Measurements from ENCODE around the gene KAZALD1. TPM values are rescaled to one million over a fixed set of nuclear protein-coding genes. Genes with fewer than 3 reads are reported as not detected.

The KAZALD1 gene
- total and polyA plus RNA-seq, 10 of the 15 experiments (the other 5 are each of a cell fraction or from before 2014, with no cell fraction given) = 0.10 to 4.3 (median 1.9) TPM

DNA sequence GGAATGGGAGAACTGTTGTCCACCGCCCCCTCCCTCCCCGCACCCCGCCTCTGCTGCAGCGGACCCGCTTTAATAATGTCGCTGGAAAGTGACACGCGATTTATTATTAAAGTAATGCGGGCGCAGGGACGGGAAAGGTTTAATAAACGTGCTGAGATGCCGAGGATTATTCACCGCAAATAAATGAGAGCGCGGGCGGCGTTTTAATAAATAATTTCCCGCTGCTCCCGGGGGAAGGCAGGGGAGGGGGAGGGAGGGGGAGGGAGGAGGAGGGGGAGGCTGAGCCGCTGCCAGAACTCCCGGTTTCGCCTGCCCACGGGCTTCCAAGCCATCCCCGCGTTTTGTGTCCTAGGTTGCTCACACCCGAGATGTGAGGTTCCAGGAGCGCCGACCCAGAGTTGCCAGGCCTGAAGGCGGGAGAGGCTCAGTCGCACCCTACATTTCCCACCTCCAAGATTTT, 5.1 kb downstream of the KAZALD1 start (continued):
- no peak for TF ChIP-seq BACH1 (IDR thresholded peaks at IDR 0.05; ENCODE audit: borderline replicate concordance)

- in situ Hi-C loops (cut with MboI) (no loop called here), intact Hi-C loops (cut with micrococcal nuclease; ENCODE audit: unreplicated experiment) (loop anchor here (1.0 to 5.0 kb wide), 3 partner anchors 7 to 35 kb away; partner anchors contain the start of genes PDZD7 and SFXN3)
- no TSS peak for BruUV-seq (replicated peaks)
- ATAC-seq = peak; percentile 74
- Histone ChIP-seq H3K27me3 (replicated peaks in 1 of 2; ENCODE audit: control insufficient read depth in 2 of 2, insufficient read depth in 2 of 2, low read length in 1 of 2) (peaks cover 2 to 3% of the 10 kb centered on the region in 2 experiments; a peak in 1 of 4 replicates), H3K4me3 (peak overlapping the region; percentile 87), H3K4me2 (ENCODE audit: control insufficient read depth, insufficient read depth) (peak overlapping the region; percentile 99), H3K9me3 (replicated peaks; ENCODE audit: control insufficient read depth, insufficient read depth, low read length) (no peaks in the 10 kb centered on the region), H4K20me1 (ENCODE audit: control insufficient read depth, insufficient read depth) (no peaks in the 10 kb centered on the region), H3K79me2 (ENCODE audit: control insufficient read depth, insufficient read depth, low read length) (no peaks in the 10 kb centered on the region; the same call in 1 of the 2 replicates), H2AFZ (ENCODE audit: control insufficient read depth, low read depth, low read length) (peak overlapping the region; percentile 95), H3K27ac (ENCODE audit: control insufficient read depth, insufficient read depth) (no peak overlapping the region), H3K36me3 (ENCODE audit: control insufficient read depth in 2 of 2, insufficient read depth in 2 of 2, low read length in 1 of 2) (no peaks in the 10 kb centered on the region), H3K9ac (ENCODE audit: control insufficient read depth, insufficient read depth, low read length) (peak overlapping the region; percentile 62), H3K4me1 (ENCODE audit: control insufficient read depth, insufficient read depth, low read length) (peaks cover 41% of the 10 kb centered on the region)
- DNase-seq (ENCODE audit: low read depth, low spot score) = peak; percentile 44
- RAD21 ChIA-PET (ENCODE audit: unreplicated experiment) = interaction anchor here (1.0 to 6.1 kb wide), 9 partner anchors 8 to 74 kb away, joined by 3 to 70 read pairs (median 8); no protein-coding TSS in a partner anchor
- CTCF ChIA-PET = interaction anchor here (0.5 to 23.4 kb wide), 11 partner anchors 10 to 80 kb away, joined by 3 to 885 read pairs (median 5); partner anchors contain the start of genes KAZALD1, MRPL43, PDZD7 and SFXN3
- SMC1A ChIA-PET (ENCODE audit: uncharacterized antibody, unreplicated experiment) = interaction anchor here (1.0 to 4.3 kb wide), 7 partner anchors 7 to 75 kb away, joined by 3 to 36 read pairs (median 5); no protein-coding TSS in a partner anchor
- WGBS (ENCODE audit: insufficient coverage, insufficient replicate concordance, low lambda C conversion rate, missing lambda C conversion rate) = 2% methylated on average over 43 of the region's 43 CpGs
- POLR2A ChIA-PET = interaction anchor here (0.9 to 1.3 kb wide), 3 partner anchors 9 to 36 kb away, joined by 3 to 5 read pairs (median 3); no protein-coding TSS in a partner anchor
- FAIRE-seq = peak; percentile 87
- TF ChIP-seq SUPT20H (IDR thresholded peaks at IDR 0.05; ENCODE audit: borderline replicate concordance, control insufficient read depth, low read depth, low read length) = no peak
- 0 out of 2 replicates have a peak, but pooled peaks have one; percentile 36 for TF ChIP-seq DPF2 (IDR thresholded peaks at IDR 0.05)
- TF ChIP-seq JUND (IDR thresholded peaks at IDR 0.05; ENCODE audit: low read depth, low read length) = no peak
- no peak for TF ChIP-seq ASH2L (IDR thresholded peaks at IDR 0.05; ENCODE audit: borderline replicate concordance, low read depth)
- TF ChIP-seq MEF2A (IDR thresholded peaks at IDR 0.05; ENCODE audit: insufficient read depth, low read depth, low read length) = no peak
- peak; percentile 57 for TF ChIP-seq TCF12 (IDR thresholded peaks at IDR 0.05; ENCODE audit: low read depth, low read length)
- TF ChIP-seq PML (IDR thresholded peaks at IDR 0.05; ENCODE audit: low read length) = no peak
- TF ChIP-seq, protein P1, sequence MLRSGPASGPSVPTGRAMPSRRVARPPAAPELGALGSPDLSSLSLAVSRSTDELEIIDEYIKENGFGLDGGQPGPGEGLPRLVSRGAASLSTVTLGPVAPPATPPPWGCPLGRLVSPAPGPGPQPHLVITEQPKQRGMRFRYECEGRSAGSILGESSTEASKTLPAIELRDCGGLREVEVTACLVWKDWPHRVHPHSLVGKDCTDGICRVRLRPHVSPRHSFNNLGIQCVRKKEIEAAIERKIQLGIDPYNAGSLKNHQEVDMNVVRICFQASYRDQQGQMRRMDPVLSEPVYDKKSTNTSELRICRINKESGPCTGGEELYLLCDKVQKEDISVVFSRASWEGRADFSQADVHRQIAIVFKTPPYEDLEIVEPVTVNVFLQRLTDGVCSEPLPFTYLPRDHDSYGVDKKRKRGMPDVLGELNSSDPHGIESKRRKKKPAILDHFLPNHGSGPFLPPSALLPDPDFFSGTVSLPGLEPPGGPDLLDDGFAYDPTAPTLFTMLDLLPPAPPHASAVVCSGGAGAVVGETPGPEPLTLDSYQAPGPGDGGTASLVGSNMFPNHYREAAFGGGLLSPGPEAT (IDR thresholded peaks at IDR 0.05; ENCODE audit: low read depth) = 0 out of 2 replicates have a peak, but pooled peaks have one; percentile 14
- TF ChIP-seq MTA2 (IDR thresholded peaks at IDR 0.05; ENCODE audit: low read depth) = 0 out of 2 replicates have a peak, but pooled peaks have one; percentile 10
- TF ChIP-seq TCF3 (IDR thresholded peaks at IDR 0.05; ENCODE audit: borderline replicate concordance, insufficient read depth, low read depth, low read length) = peak; percentile 64; the same call in 1 of the 2 replicates
- peak; percentile 64; the same call in 1 of the 2 replicates for TF ChIP-seq YY1 (IDR thresholded peaks at IDR 0.05; ENCODE audit: low read depth, low read length)
- TF ChIP-seq SMARCA5 (IDR thresholded peaks at IDR 0.05) = peak; percentile 42; the same call in 1 of the 2 replicates
- TF ChIP-seq IRF4 (IDR thresholded peaks at IDR 0.05; ENCODE audit: low read depth, low read length) = no peak
- no peak for TF ChIP-seq ZBTB4 (CRISPR knock-in tag; IDR thresholded peaks at IDR 0.05)
- peak in 1 of 2 experiments; percentile 32; a peak in 3 of 4 replicates for TF ChIP-seq IKZF2 (IDR thresholded peaks at IDR 0.05)
- TF ChIP-seq IKZF1 (conservative IDR thresholded peaks at IDR 0.05) = peak; percentile 49; the same call in 1 of the 2 replicates
Measured at GRCh38 chr10:101067356-101068083, 5.7 kb downstream of the KAZALD1 start.

Measured in GM12878 (cell line).